Right lobe of liver (tissue), 4 donors: ENCODE measurements around the gene ELAC1.

ENCODE experiments used
- CTCF ChIP-seq, 4 donors: fragments of 200-600 bp in 3 of 4; fragments of 450-650 bp in 1 of 4; IDR thresholded peaks; one replicate each; pipeline versions ENCODE4 v1.5.1 to v1.8.0; 2016 to 2022; ENCODE audit warnings: antibody characterized with exemption in 4 of 4, mild to moderate bottlenecking in 2 of 4
- POLR2A ChIP-seq: fragments of 450-650 bp; IDR thresholded peaks from one replicate; pipeline ENCODE4 v1.6.1; 2017; ENCODE audit warnings: antibody characterized with exemption, mild to moderate bottlenecking
- donor health status: DM: no; HTN: no; CAD: no.
- donor health status: DM: no; HTN: no; CAD: no.
- donor health status: DM: no; HTN: yes; CAD: no.

- no peak for TF ChIP-seq POLR2A
- TF ChIP-seq CTCF (IDR thresholded peaks at IDR 0.05): no peak
Measured at GRCh38 chr18:51006948-51007789, 39.3 kb downstream of the ELAC1 start.
